ENCODE results near the gene HMBS.
"Not testable (repeated sequence)": the region's sequence is repeated elsewhere in the genome, so short reads cannot be mapped to it uniquely, and the experiment has no call there.

HMBS gene

DNA sequence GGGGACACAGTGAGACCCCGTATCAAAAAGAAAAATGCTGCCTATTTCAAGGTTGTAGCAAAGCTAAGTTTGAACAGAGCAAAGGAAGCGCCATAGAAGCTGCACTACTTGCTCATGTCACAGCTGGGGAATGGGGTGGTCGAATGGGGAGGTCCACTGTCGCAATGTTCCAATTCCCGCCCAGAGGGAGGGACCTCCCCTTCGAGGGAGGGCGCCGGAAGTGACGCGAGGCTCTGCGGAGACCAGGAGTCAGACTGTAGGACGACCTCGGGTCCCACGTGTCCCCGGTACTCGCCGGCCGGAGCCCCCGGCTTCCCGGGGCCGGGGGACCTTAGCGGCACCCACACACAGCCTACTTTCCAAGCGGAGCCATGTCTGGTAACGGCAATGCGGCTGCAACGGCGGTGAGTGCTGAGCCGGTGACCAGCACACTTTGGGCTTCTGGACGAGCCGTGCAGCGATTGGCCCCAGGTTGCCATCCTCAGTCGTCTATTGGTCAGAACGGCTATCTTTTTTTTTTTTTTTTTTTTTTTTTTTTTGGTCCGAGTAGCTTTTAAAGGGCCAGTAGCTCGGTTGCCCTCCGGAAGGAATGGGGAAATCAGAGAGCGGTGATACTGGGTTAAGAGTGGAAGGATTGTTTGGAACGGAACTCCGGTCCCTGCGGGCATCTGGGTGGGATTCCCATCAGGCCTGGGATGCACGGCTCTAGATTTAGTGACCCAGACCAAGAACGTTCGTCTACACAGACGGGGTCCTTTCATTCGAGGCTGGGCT is at the start of gene HMBS:
TSS of gene HMBS (plus strand) at position 219 of the 774 bp plus-strand sequence. CDS start at position 372, 153 bp downstream.
- DNase-seq = peak; percentile 84

- no peak for DNase-seq
Measured at GRCh38 chr11:119038884-119039283, 45.8 kb upstream of the HMBS start.

- not testable (repeated sequence) for DNase-seq
Measured at GRCh38 chr11:119039471-119039870, 45.2 kb upstream of the HMBS start.

GRCh38 chr11:119041821-119042514 is 42.7 kb upstream of the HMBS start:
- no peak for DNase-seq

- no peak for DNase-seq
Measured at GRCh38 chr11:119042927-119043326, 41.8 kb upstream of the HMBS start.

DNA sequence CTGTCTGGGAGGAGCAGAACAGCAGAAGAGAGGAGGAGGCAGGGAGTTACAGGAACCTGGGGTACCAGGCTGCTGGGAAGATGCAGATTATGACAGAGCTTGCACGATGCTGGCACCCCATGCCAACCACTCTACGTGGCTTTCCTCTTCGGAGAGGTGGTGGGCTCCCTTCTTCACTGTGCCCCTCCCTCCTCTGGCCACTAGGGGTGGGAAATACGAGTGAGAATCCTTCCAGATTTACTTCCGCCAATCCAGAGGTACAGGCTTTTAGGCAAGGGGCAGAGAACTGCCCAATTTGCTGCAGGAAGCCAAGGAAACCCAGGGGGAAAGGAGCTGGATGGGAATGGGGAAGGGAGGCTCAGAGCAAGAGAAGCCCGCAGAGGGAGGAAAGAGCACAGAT is 40.0 kb upstream of the HMBS start:
- DNase-seq = no peak

DNA sequence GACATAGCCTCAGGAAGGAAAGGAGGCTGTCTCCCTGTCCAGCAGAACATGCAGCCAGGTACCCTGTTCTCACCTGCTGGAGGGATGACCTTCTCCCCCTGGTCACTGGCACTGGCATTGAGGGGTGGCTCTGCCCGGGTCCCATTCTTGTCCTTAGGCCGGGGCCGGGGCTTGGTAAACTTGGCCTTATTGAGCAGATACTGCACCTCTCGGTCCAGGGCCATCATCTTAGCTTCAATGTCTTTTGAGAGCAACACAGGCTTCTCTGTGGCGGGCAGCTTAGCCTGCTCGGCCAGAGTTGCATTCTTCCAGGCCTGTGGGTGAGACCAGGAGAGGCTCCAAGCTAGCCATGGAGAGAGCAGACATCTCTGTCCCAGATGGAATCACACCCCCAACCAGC is 38.2 kb upstream of the HMBS start:
- DNase-seq = no peak

DNA sequence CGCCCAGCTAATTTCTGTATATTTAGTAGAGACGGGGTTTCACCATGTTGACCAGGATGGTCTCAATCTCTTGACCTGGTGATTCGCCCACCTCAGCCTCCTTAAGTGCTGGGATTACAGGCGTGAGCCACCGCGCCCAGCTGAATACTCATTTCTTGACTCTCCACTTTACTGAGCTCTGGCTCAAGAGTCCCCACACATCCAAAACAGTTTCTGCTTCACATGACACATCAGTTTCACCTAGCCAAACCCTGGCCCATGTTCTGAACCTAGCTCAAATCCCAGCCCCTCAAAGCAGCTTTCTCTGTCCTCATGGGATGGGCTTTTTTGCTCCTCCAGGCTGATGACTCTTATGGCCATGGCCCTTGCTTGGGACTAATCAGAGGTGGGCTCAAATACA is 37.5 kb upstream of the HMBS start:
- DNase-seq = no peak

DNA sequence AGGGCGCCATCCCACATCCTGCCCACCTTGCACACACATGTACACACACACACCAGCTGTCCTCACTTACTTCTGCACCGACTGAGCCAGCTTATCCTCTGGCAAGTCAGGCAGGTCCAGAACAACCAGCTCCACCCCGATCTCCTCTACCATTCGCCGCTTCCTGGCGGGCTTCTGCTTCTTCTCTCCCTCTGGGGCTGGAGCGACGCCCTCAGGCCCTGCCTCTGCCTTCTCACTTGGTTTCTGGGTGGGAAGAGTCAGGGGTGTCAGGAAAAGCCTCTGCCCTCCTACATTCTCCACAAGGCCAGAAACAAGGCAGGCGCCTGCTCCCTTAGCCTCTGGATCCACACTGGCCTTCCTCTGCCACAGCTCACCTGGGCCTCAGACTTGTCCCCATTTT is 36.0 kb upstream of the HMBS start:
- DNase-seq = no peak

DNA sequence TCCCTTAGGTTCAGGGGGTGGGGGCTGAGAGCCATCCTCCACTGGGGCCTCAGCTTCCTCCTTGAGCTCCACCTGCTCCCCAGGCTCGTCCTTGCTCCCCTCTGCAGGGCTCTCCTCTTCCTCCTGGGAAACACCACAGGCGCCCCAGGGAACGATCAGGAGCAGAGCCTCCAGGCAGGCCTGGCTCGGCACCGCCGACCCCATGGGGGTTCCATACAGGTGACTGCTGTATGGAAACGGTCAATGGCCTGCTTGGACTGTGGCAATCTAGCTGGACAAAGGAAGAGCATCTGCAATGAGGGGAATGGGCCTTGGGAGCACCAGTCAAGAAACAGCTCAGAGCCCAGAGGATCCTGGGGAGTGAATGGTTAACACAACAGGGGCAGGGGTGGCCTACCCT is 35.6 kb upstream of the HMBS start:
- DNase-seq = no peak

DNA sequence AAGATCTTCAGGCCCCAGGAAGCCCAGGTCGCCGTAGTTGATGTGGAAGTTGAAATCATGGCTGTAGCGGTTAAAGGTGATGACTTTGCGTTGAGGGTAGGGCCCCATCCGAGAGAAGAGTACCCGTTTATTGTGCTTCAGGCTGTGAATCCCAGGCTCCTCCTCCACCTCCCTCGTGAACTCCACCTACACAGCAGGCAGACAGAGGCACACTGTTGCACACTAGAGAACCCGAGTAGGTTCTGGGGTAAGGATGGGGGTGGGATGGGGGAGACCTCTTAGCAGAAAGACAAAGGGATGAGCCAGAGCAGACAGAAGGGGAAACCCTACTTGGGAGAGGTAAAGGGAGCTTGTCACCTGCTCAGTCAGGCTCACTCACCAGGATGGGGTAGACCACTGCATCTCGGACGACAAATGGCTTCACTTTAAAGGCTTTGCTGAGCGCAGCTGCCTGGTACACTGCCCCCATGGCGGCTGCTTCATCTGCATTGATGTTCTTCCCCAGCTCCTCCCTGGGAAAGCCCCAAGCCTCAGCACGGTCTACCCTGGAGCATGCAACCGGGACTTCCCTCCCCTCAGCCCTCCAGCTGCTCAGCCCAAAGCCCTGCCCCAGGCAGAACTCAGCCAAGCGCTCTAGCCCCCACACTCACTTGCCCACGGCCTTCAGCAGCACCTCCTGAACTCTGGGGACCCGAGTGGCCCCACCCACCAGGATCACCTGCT is 33.1 kb upstream of the HMBS start:
- no peak for DNase-seq

GRCh38 chr11:119052163-119052814 is 32.4 kb upstream of the HMBS start:
- no peak for DNase-seq

DNA sequence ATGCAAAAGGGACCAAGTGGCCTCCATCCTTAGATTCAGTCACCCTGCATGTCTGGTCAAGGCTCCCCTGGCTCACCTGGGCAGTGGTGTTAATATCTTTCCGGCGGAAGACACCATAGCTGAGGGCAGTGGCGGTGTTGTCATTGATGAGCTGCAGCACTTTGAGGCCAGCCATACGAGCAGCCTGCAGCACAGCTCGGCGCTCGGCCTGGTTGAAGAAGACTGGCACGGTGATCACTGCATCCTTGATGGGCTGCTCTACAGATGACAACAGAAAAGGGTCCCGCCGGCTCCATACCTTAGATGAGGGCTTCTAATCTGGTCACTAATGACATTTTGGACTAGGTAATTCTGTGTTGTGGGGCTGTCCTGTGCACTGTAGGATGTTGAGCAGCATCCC is 30.3 kb upstream of the HMBS start:
- no peak for DNase-seq

GRCh38 chr11:119055901-119056300 is 28.8 kb upstream of the HMBS start:
- no peak for DNase-seq

DNA sequence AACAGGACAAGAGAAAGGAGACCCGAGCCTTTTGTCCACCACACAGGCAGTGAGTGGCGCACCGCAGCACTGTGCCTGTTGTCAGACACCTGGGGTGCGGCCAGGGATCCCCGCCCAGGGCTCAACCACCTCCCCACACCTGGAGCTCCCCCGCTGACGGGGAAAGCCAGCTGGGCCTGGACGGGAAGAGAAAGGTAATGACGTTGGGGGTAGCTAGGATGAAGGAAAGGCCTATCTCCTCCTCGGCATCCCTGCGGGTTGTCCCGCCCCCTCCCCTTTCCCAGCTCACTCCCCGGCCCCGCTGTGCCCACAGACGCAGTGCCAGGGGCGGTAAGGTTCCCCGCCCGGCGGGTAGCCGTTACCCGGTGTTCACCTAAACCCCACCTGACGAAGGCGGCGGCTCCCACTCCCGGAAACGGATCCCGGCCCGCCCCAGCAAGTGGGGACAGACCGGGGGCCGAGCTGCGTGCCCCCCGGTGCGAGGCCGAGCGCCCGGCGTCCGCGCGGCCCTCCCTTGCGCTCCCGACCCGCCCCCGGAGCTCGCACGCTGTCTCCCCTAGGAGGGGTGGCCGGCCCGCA is 28.2 kb upstream of the HMBS start:
- DNase-seq = peak; percentile 43

DNA sequence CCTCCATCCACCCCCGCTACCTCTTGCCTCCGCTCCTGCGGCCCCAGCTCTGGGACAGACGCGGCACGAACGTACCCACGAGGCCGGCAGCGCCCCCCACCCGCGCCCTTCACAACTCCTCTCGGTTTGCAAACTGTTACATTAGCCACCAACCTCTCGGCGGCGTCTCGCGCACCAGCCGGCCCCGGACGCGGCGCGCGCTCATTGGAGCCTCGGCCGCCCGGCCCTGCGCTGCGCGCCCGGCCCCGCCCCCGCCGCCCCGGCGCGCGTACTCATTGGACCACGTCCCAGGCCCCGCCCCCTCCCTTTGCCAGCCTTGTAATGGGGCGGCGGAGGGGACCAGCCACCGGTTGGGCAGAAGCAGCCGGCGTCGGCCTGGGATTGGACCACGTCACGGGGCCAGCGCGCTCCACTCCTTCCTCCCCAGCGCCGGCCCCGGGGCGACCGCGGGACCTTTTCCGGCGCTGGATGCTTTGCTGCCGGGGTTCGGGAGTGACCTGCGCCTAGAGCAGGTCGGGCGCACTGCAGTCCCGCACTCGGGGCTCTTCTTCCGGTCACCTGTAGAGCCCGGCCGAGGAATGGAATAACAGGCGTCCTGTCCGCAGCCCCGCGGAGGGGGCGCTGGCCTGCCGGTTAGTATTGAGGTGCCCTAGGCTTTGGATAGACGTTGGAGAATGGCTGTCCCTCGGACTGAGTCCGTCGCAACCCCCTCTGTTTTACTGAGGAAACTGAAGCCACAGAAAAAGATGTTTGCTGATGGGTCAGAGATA is 27.5 kb upstream of the HMBS start, which contains the start of gene HYOU1:
TSS of gene HYOU1 (minus strand) at position 206 of the 770 bp plus-strand sequence. CDS start 1,045 bp downstream, outside the sequence.
- peak; percentile 99 for DNase-seq

DNA sequence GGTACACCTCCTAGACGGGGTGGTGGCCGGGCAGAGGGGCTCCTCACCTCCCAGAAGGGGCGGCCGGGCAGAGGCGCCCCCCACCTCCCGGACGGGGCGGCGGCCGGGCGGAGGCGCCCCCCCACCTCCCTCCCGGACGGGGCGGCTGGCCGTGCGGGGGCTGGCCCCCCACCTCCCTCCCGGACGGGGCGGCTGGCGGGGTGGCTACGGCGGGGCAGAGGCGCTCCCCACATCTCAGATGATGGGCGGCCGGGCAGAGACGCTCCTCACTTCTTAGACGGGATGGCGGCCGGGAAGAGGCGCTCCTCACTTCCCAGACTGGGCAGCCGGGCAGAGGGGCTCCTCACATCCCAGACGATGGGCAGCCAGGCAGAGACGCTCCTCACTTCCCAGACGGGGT is 25.6 kb upstream of the HMBS start:
- DNase-seq = not testable (repeated sequence)

DNA sequence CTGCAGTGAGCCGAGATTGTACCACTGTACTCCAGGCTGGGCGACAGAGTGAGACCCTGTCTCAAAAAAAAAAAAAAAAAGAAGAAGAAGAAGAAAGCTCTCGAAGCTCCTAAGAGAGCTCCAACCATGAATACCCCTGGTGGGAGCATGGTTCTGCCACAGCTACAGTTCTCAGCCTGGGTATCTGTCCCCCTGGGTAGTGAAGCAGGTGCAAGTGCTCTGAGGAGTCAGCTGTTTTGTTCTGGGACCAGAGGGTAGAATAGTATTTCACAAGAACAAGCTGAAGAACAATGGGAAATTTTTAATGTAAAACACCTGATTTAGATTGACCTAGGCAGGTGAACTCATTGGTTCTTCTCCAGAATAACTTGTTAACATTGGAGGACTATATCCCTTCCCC is 23.4 kb upstream of the HMBS start:
- no peak for DNase-seq

GRCh38 chr11:119062779-119063178 is 21.9 kb upstream of the HMBS start:
- DNase-seq = no peak

GRCh38 chr11:119065369-119065768 is 19.3 kb upstream of the HMBS start:
- peak; percentile 38 for DNase-seq

- peak; percentile 98 for DNase-seq
Measured at GRCh38 chr11:119067371-119068222, 17.1 kb upstream of the HMBS start, which contains the start of gene VPS11. VPS11 (plus strand) TSS chr11:119067818; CDS start chr11:119067824, 6 bp downstream.

Measured in activated CD4-positive, alpha-beta T cell treated with anti-CD3 and anti-CD28 coated beads, Interleukin-2, amount 50 U/mL, for 1 hour (primary cell).